Astrocyte of the cerebellum (primary cell): Measurements from ENCODE around the gene ITGAL.

Experiments used
- DNase-seq: peaks from one replicate; pipeline ENCODE4 v3.0.0-alpha.2; 2011; ENCODE audit warnings: low read depth
- H3K4me3 ChIP-seq: 2 replicates; pipeline ENCODE4 v1.5.1; 2011; ENCODE audit warnings: mild to moderate bottlenecking, low read depth, low read length, moderate library complexity
- in situ Hi-C: cut with HindIII; loops from 2 replicates; pipeline ENCODE4 v1.10.0; 2017; ENCODE audit warnings: low sequenced_read_pairs
- TF ChIP-seq, protein P1 (sequence below): IDR thresholded peaks from 2 replicates; pipeline ENCODE4 v1.5.1; 2012; ENCODE audit warnings: low read length, low read depth, moderate library complexity, mild to moderate bottlenecking; ENCODE audit errors: missing control alignments

ITGAL gene

DNA sequence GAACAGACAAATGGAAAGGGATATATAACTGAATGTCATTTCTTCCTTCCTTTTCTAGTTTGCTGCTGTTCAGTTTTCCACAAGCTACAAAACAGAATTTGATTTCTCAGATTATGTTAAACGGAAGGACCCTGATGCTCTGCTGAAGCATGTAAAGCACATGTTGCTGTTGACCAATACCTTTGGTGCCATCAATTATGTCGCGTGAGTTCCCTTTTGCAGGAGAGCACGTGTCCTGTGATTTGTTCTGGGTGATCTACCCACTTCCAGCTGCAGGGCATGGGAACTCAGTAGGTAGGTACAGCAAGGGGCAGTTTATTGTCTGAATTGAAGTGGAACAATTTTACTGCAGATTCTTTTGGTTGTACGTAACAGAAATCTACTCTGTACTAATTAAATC lies 8.8 kb downstream of the ITGAL start:
- no peak overlapping the region for H3K4me3 ChIP-seq
- DNase-seq: no peak
- in situ Hi-C loops: no loop called here
- TF ChIP-seq, protein P1, sequence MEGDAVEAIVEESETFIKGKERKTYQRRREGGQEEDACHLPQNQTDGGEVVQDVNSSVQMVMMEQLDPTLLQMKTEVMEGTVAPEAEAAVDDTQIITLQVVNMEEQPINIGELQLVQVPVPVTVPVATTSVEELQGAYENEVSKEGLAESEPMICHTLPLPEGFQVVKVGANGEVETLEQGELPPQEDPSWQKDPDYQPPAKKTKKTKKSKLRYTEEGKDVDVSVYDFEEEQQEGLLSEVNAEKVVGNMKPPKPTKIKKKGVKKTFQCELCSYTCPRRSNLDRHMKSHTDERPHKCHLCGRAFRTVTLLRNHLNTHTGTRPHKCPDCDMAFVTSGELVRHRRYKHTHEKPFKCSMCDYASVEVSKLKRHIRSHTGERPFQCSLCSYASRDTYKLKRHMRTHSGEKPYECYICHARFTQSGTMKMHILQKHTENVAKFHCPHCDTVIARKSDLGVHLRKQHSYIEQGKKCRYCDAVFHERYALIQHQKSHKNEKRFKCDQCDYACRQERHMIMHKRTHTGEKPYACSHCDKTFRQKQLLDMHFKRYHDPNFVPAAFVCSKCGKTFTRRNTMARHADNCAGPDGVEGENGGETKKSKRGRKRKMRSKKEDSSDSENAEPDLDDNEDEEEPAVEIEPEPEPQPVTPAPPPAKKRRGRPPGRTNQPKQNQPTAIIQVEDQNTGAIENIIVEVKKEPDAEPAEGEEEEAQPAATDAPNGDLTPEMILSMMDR: no peak

GRCh38 chr16:30482366-30482765 lies 9.8 kb downstream of the ITGAL start:
- no peak overlapping the region for H3K4me3 ChIP-seq
- DNase-seq: no peak
- TF ChIP-seq, protein P1: peak; percentile 14
- in situ Hi-C loops: no loop called here

DNA sequence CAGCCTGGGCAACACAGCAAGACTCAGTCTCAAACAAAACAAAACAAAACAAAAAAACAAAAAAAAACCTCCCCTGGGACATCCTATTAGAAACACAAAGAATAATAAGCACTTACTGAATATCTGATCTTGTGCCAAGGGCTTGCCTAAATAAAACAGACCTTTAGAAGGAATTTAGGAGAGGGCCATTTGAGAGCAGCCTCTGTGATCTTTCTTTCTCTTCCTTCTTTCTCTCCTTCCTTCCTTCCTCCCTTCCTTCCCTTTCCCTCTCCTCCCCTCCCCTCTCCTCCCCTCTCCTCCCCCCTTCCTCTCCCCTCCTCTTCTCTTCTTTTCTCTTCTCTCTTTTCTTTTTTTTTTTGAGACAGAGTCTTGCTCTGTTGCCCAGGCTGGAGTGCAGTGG lies 12.3 kb downstream of the ITGAL start:
- in situ Hi-C loops: no loop called here
- H3K4me3 ChIP-seq: no peak overlapping the region
- no peak for DNase-seq
- TF ChIP-seq, protein P1: no peak

GRCh38 chr16:30485818-30486436 lies 13.4 kb downstream of the ITGAL start:
- no peak overlapping the region for H3K4me3 ChIP-seq
- in situ Hi-C loops: no loop called here
- no peak for DNase-seq
- TF ChIP-seq, protein P1: no peak

DNA sequence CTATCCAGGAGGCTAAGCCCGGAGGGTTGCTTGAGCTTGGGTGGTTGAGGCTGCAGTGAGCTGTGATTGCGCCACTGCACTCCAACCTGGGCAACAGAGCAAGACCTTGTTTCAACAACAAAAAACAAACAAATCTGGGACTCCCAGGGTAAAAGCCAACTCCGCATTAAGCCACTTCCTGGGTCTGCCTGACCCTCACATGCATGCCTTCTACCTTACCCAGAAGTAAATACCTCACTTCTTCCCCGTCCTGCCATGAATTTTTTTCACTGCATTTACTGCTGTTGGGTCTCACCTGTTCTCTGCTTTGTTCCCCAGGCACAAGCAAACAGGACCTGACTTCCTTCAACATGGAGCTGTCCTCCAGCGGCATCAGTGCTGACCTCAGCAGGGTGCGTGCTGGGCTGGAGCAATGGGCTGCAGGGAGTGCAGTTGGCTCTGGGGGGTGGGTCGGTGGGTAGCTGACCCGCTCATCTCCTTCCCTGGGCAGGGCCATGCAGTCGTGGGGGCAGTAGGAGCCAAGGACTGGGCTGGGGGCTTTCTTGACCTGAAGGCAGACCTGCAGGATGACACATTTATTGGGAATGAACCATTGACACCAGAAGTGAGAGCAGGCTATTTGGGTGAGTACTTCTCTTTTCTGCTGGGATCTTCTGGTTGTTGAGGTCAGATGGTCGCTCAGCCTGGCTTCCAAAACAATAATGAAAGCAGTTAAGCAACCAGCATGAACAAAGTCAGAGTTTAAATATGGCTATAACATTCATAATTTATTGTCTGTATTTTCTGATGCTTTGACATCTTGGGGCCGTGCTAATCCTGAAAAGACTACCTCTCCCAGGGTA lies 16.4 kb downstream of the ITGAL start:
- in situ Hi-C loops: no loop called here
- DNase-seq: no peak
- H3K4me3 ChIP-seq: no peak overlapping the region
- TF ChIP-seq, protein P1: no peak

DNA sequence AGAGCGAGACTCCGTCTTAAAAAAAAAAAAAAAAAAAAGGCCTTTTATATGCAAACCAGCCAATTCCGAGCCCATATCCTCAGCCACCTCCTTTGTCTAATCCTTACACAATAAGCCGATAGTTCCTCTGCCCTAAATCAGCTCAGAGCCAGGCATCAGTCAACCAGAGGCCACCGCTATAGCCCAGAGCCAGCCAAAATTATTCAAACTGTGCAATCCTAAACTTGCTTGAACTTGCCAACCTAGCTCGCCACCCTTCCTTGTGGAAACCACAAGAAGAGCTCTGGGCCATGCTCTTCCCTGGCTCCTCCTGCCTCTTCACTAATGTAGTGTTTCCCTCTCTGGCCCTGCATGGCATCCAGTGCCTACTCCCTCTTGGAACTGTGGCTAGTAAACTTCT lies 17.7 kb downstream of the ITGAL start:
- DNase-seq: no peak
- TF ChIP-seq, protein P1: no peak
- in situ Hi-C loops: no loop called here
- no peak overlapping the region for H3K4me3 ChIP-seq
